H7 (cell line): ENCODE measurements around the gene DBNL. TPM values are rescaled to one million over a fixed set of nuclear protein-coding genes. Genes with fewer than 3 reads are reported as not detected.

Source experiments
- DNase-seq: peaks from one replicate; pipeline ENCODE4 v3.0.0; 2012
- H3K27me3 ChIP-seq: 2 replicates; pipeline ENCODE4 v1.6.0; 2011; ENCODE audit warnings: mild to moderate bottlenecking, low read length; ENCODE audit not compliant: control insufficient read depth, insufficient read depth
- H3K36me3 ChIP-seq: replicated peaks from 2 replicates; pipeline ENCODE4 v1.5.1; 2011; ENCODE audit warnings: low read length; ENCODE audit not compliant: control insufficient read depth, insufficient read depth
- H3K4me3 ChIP-seq: 2 replicates; pipeline ENCODE4 v1.5.1; 2011; ENCODE audit warnings: low read depth, mild to moderate bottlenecking, control low read depth, low read length, moderate library complexity; ENCODE audit not compliant: insufficient read depth
- total RNA-seq: library from RNA; depleted of rRNA; stranded (reverse); fragments of >200 nt; shearing (Covaris generic); gene quantifications from 2 replicates; pipeline ENCODE4 v1.2.3, GENCODE V29; 2014

DBNL gene
- total RNA-seq, 1 experiment from 2014 or later: 63.8 TPM

DNA sequence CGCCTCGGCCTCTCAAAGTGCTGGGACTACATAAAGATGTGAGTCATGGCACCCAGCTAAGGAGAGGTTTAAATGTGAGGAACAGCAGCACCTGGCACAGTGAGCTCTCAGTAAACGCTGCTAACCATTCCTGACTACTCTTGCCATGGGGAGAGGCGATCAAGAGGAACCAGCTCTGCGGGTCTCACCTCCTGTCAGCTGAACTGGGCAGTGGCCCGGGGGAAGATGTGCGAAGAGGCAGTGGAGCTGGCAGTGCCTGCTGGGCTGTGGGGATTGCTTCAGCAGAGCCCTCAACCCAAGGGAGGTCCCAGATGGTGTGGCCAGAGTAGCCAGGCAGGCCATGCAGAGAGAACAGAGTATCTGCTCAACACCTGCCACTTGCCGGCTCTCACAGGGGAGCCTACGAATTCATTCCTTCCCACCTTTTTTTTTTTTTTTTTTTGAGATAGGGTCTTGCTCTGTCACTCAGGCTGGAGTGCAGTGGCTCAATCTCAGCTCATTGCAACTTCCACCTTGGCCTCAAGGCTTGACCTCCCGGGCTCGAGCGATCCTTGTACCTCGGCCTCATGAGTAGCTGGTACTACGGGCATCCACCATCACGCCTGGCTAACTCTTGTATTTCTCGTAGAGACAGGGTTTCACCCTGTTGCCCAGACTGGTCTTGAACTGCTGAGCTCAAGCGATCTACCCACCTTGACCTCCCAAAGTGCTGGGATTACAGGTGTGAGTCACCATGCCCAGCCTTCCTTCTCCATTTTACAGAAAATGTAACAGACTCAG is 31.0 kb downstream of the DBNL start:
- Histone ChIP-seq H3K27me3 (no peaks in the 10 kb centered on the region), H3K4me3 (no peak overlapping the region), H3K36me3 (peaks cover 8% of the 10 kb centered on the region)
- peak; percentile 19 for DNase-seq

DNA sequence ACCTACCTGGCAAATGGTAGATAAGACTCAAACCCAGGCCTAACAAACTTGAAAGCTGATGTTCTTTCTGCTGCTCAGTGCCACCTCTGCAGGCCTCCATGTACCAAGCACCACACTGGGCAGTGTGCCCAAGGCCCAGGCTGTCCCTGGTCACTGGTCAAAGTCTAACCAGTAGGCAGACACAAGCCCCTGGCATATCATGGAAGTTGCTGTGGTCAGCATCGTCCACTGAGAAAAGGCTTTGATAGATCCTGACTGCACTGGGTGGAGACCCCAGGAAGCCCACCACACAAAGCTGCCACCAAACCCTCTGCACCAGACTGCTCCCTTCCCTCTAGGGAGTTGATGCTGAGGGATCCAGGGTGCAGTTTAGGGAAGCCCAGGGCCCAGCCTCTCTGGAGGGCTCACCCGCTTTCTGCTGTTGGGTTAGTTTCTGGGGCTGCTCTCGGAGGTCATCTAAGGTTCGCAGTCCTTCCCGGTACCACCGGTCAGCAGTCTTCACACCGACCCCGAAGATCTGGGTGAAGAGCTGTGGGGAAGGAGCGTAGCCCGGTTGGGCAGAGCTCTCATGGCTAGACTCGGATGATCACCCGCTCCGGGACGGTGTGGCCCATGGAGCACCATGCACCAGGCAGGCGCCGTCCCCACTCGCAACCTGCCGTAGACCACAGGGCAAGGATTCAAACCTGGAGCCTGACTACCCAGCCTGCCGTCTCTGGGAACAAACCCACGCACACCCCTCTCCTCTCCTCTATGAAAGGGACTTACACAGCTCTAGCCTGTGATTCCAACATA is 31.8 kb downstream of the DBNL start:
- H3K36me3 ChIP-seq: peaks cover 8% of the 10 kb centered on the region
- no peak for DNase-seq
- H3K27me3 ChIP-seq: no peaks in the 10 kb centered on the region
- H3K4me3 ChIP-seq: no peak overlapping the region

DNA sequence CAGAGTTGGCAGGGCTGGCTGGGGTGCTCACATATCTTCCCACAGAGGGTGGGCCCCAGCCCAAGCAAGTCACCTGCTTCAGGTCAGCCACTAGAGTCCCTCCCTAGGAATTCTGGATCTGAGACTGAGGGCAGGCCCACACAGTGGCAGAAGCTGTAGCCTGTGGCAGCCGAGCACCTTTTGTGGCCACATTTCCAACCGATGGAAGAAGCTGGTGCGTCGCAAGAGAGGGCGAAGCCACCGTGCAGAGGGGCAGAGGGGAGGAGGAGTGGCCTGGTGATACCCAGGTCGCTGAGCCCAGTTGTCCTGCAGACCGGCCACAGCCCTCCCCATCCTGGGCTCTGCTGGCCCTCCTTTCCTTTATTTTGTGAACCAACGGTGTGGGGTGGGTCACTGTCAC is 32.6 kb downstream of the DBNL start:
- Histone ChIP-seq H3K27me3 (no peaks in the 10 kb centered on the region), H3K36me3 (peaks cover 8% of the 10 kb centered on the region), H3K4me3 (no peak overlapping the region)
- no peak for DNase-seq

DNA sequence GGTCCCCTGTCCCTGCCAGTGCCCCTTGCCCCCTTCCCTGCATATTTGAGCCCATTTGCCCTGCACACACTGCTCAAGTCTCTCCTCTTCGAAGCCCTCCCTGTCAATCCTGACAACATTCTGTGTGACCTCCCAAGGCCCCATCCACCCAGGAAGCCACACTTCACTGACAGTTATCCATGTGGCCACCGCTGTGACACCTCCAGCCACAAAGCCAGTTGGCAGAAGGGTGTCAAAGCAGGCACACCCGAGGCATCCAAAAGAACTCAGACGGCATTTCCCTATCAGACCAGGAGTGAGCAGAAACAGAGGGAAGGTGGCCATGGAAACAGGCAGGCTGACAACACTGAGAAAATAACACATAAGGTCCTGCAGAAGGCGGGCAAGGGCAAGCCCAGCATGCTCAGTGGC is 33.2 kb downstream of the DBNL start:
- Histone ChIP-seq H3K36me3 (peaks cover 8% of the 10 kb centered on the region), H3K27me3 (no peaks in the 10 kb centered on the region), H3K4me3 (no peak overlapping the region)
- DNase-seq: no peak

- H3K36me3 ChIP-seq: peaks cover 7% of the 10 kb centered on the region
Observed at GRCh38 chr7:44078521-44078920, 34.0 kb downstream of the DBNL start.

GRCh38 chr7:44079331-44080021 is 35.0 kb downstream of the DBNL start:
- no peak for DNase-seq
- Histone ChIP-seq H3K4me3 (no peak overlapping the region), H3K27me3 (peaks cover 2% of the 10 kb centered on the region; the same call in 1 of the 2 replicates)

More at GRCh38 chr7:44078521-44078920, 34.0 kb downstream of the DBNL start:
- DNase-seq: no peak
- Histone ChIP-seq H3K27me3 (no peaks in the 10 kb centered on the region), H3K4me3 (no peak overlapping the region)

GRCh38 chr7:44080118-44080517 is 35.6 kb downstream of the DBNL start:
- no peak for DNase-seq
- Histone ChIP-seq H3K36me3 (peaks cover 7% of the 10 kb centered on the region), H3K4me3 (no peak overlapping the region), H3K27me3 (peaks cover 2% of the 10 kb centered on the region; the same call in 1 of the 2 replicates)

More at GRCh38 chr7:44079331-44080021, 35.0 kb downstream of the DBNL start:
- peaks cover 7% of the 10 kb centered on the region for H3K36me3 ChIP-seq

DNA sequence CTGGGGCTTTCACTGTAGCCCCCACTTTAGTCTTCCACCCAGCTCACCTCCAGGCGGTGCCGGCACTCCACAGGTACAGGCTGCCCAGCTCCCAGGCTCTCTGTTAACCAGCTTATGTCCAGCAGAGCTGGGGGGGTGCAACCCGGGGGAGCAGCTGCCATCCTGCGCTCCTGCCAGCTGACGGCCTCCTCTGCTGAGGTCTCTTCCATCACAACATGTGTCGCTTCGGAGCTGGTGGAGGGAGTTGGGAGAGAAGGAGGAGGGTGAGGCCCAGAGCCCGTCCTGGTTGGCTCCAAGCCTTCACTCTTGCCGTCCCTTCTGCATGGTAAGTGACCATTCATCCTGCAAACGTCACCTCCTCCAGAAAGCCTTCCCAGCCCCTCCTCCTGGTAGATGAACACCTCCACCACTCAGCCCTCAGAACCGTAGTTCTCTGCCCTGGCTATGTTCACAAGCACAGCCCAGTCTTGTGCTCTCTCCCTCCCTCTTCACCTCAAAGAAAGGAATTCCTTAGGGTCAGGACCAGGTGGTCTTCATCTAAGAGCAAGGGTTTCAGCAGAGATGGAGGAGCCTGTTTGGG is 36.3 kb downstream of the DBNL start:
- no peak overlapping the region for H3K4me3 ChIP-seq
- H3K27me3 ChIP-seq: peaks cover 2% of the 10 kb centered on the region; the same call in 1 of the 2 replicates
- no peak for DNase-seq
- H3K36me3 ChIP-seq: peaks cover 5% of the 10 kb centered on the region

- Histone ChIP-seq H3K36me3 (peaks cover 2% of the 10 kb centered on the region), H3K4me3 (no peak overlapping the region), H3K27me3 (peaks cover 2% of the 10 kb centered on the region; the same call in 1 of the 2 replicates)
- DNase-seq: no peak
Observed at GRCh38 chr7:44081266-44081748, 36.8 kb downstream of the DBNL start.

DNA sequence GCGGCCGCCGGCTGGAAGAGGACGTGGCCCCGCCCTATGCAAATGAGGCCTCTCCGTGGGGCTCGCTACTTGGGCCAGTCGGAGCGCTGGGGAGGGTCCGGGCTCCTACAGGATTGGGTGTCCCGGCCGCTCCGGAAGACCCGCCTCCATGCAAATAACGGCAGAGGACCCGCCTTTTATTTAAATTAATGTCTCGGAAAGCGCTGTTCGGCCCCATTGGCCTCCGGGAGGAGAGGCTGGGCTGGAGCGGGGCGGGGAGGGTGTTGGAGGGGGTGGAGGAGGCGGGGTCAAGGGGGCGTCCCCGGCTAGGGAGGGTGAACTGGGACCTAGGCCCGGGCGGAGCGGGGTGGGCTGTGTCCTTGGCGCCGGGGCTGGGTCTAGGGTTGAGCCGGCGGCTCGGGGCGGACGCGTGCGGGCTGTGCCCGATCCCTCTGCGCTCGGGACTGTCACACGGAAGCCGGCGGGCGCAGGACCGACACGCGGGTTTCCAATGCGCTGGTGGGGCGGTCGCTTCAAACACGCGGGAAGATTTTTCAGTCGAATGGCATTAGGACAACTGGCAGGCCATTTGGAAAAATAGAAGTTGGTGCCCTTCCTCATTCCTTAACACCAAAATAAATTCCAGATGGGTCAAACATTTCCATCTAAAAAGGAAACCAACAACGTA is 38.2 kb downstream of the DBNL start:
- Histone ChIP-seq H3K27me3 (peaks cover 2% of the 10 kb centered on the region; the same call in 1 of the 2 replicates), H3K36me3 (peaks cover 2% of the 10 kb centered on the region), H3K4me3 (peak overlapping the region; percentile 74)
- peak; percentile 100 for DNase-seq

- peaks cover 2% of the 10 kb centered on the region for H3K36me3 ChIP-seq
- H3K4me3 ChIP-seq: no peak overlapping the region
- peaks cover 2% of the 10 kb centered on the region; the same call in 1 of the 2 replicates for H3K27me3 ChIP-seq
- no peak for DNase-seq
Observed at GRCh38 chr7:44083796-44084195, 39.3 kb downstream of the DBNL start.

DNA sequence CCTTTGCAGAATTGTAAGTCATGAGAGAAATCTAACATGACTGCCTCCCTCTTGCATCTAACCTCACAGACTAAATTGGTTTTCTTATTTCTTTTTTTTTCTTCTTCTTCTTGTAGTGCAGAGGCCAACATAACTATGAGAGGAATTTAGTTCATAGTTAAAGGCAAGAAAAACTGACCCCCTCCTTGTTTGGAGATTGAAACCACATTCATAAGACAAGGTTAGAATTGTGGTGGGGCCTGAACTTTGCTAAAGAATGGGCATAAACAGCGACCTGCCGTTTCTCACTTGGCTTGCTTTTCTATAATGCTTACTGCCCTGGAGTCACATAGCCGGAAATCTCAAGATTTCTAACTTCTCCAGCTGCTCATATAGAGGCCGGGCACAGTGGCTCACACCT is 40.2 kb downstream of the DBNL start:
- H3K36me3 ChIP-seq: peaks cover 2% of the 10 kb centered on the region; the same call in 1 of the 2 replicates
- no peak overlapping the region for H3K4me3 ChIP-seq
- H3K27me3 ChIP-seq: peaks cover 2% of the 10 kb centered on the region; the same call in 1 of the 2 replicates
- no peak for DNase-seq

DNA sequence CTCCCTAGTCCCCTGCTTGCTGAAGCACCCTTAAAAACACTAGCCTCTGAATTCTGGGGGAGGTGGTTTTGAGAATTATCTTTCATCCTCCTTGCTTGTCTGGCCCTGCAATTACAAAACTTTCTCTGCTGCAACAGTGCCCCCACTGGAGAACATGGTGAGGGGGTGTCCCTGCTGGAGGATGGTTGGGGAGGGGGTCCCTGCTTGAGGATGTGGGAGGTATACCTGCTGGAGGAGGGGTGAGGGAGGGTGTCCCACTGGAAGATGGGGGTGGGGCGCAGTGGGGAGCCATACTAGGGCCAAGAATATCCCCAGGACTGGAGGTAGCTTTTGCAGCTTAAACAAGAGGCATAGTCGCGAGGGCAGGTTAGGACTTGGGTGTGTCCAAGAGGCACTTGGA is 41.0 kb downstream of the DBNL start:
- DNase-seq: peak; percentile 67
- Histone ChIP-seq H3K27me3 (peaks cover 2% of the 10 kb centered on the region; the same call in 1 of the 2 replicates), H3K36me3 (no peaks in the 10 kb centered on the region), H3K4me3 (no peak overlapping the region)
